Measurements from ENCODE around the gene CTXN2. TPM values are rescaled to one million over a fixed set of nuclear protein-coding genes. Genes with fewer than 3 reads are reported as not detected.

The CTXN2 gene
- total RNA-seq, 1 experiment from 2014 or later, result not detected

- Histone ChIP-seq H3K4me1 (replicated peaks; ENCODE audit: insufficient read depth) (no peaks in the 10 kb centered on the region), H3K9me3 (ENCODE audit: insufficient read depth, low read depth) (no peaks in the 10 kb centered on the region), H3K79me2 (ENCODE audit: low read depth) (no peaks in the 10 kb centered on the region), H3K9me2 (ENCODE audit: insufficient read depth) (no peaks in the 10 kb centered on the region), H4K20me1 (ENCODE audit: insufficient read depth) (no peaks in the 10 kb centered on the region), H3K27ac (no peak overlapping the region), H3K27me3 (ENCODE audit: insufficient read depth, low read depth) (no peaks in the 10 kb centered on the region), H3F3A (ENCODE audit: insufficient read depth, low read depth) (no peaks in the 10 kb centered on the region), H3K36me3 (ENCODE audit: low read depth) (no peaks in the 10 kb centered on the region), H3K4me3 (no peak overlapping the region), H3K4me2 (no peak overlapping the region), H2AFZ (no peak overlapping the region)
- ChIA-PET POLR2A (ENCODE audit: unreplicated experiment) (no interaction called here), CTCF (no interaction called here)
- DNase-seq, result no peak
- intact Hi-C loops (cut with micrococcal nuclease; ENCODE audit: unreplicated experiment), result no loop called here
- TF ChIP-seq CTCF (conservative IDR thresholded peaks at IDR 0.05), result no peak
- no peak for TF ChIP-seq EZH2 (IDR thresholded peaks at IDR 0.05; ENCODE audit: low read depth)
- no TSS peak for BruUV-seq (replicated peaks)
Observed at GRCh38 chr15:48185529-48185928, 5.9 kb upstream of the CTXN2 start.

- H4K20me1 ChIP-seq (ENCODE audit: insufficient read depth), result no peaks in the 10 kb centered on the region
- H3K9me2 ChIP-seq (ENCODE audit: insufficient read depth), result no peaks in the 10 kb centered on the region
- no peaks in the 10 kb centered on the region for H3K4me1 ChIP-seq (replicated peaks; ENCODE audit: insufficient read depth)
- no peak overlapping the region for H3K27ac ChIP-seq
- BruUV-seq (replicated peaks), result no TSS peak
- POLR2A ChIA-PET (ENCODE audit: unreplicated experiment), result no interaction called here
- DNase-seq, result no peak
- no peak overlapping the region for H2AFZ ChIP-seq
- no peaks in the 10 kb centered on the region for H3K36me3 ChIP-seq (ENCODE audit: low read depth)
- H3K27me3 ChIP-seq (ENCODE audit: insufficient read depth, low read depth), result no peaks in the 10 kb centered on the region
- no peak overlapping the region for H3K4me3 ChIP-seq
- TF ChIP-seq CTCF (conservative IDR thresholded peaks at IDR 0.05) (no peak), EZH2 (IDR thresholded peaks at IDR 0.05; ENCODE audit: low read depth) (no peak)
- H3K9me3 ChIP-seq (ENCODE audit: insufficient read depth, low read depth), result no peaks in the 10 kb centered on the region
- no peak overlapping the region for H3K4me2 ChIP-seq
- H3K79me2 ChIP-seq (ENCODE audit: low read depth), result no peaks in the 10 kb centered on the region
- CTCF ChIA-PET, result no interaction called here
- no peaks in the 10 kb centered on the region for H3F3A ChIP-seq (ENCODE audit: insufficient read depth, low read depth)
- intact Hi-C loops (cut with micrococcal nuclease; ENCODE audit: unreplicated experiment), result no loop called here
Observed at GRCh38 chr15:48186271-48186670, 5.2 kb upstream of the CTXN2 start.

- ChIA-PET CTCF (no interaction called here), POLR2A (ENCODE audit: unreplicated experiment) (no interaction called here)
- Histone ChIP-seq H3K27me3 (ENCODE audit: insufficient read depth, low read depth) (no peaks in the 10 kb centered on the region), H3K9me3 (ENCODE audit: insufficient read depth, low read depth) (no peaks in the 10 kb centered on the region), H4K20me1 (ENCODE audit: insufficient read depth) (no peaks in the 10 kb centered on the region), H2AFZ (no peak overlapping the region), H3K36me3 (ENCODE audit: low read depth) (no peaks in the 10 kb centered on the region), H3K4me1 (replicated peaks; ENCODE audit: insufficient read depth) (no peaks in the 10 kb centered on the region), H3K9me2 (ENCODE audit: insufficient read depth) (no peaks in the 10 kb centered on the region), H3F3A (ENCODE audit: insufficient read depth, low read depth) (no peaks in the 10 kb centered on the region), H3K4me3 (no peak overlapping the region), H3K79me2 (ENCODE audit: low read depth) (no peaks in the 10 kb centered on the region), H3K27ac (no peak overlapping the region), H3K4me2 (no peak overlapping the region)
- BruUV-seq (replicated peaks), result no TSS peak
- DNase-seq, result peak in 1 of 2 experiments; percentile 18
- TF ChIP-seq EZH2 (IDR thresholded peaks at IDR 0.05; ENCODE audit: low read depth), result no peak
- TF ChIP-seq CTCF (conservative IDR thresholded peaks at IDR 0.05), result no peak
- intact Hi-C loops (cut with micrococcal nuclease; ENCODE audit: unreplicated experiment), result no loop called here
Observed at GRCh38 chr15:48190932-48191573, 412 bp upstream of the CTXN2 start.

Data from PC-9 (cell line).